ENCODE results near the gene PDGFRA.

DNA sequence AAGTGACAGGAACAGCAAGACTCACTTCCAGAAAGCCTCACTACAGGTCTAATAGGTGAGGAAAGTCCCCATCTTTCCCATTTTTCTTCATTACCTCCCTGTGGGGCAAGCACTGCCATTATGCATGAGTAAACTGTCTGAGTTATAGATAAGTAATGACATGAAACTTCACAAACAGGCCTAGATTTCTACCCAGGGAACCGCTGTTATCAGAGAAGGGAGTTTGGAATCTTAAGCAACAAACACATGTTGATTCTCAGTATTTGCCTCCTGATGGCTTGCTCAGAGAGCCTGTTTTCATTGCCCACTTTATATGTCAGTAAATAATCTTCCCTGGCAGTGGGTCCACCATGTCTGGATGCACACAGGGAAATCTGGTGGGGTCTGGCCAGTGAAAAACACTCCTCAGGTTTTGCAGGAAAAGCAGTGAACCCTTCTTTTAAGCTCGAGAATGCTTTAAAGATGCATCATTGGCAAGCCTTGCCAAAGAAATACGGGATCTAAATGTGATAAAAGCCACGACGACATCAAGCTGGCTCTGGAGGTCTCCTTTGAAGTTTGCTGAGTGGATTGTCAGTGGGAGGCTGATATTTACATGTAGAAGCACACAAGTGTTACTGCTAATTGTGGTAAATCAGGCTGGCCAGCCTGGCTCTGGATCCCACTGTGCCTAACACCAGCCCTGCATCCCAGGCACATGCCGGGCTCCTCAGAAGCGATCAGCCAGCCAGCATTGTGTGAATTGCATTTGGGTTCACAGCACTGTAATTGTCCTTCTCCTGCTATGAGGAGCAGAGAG lies 25.2 kb downstream of the PDGFRA start:
- TF ChIP-seq, protein P1, sequence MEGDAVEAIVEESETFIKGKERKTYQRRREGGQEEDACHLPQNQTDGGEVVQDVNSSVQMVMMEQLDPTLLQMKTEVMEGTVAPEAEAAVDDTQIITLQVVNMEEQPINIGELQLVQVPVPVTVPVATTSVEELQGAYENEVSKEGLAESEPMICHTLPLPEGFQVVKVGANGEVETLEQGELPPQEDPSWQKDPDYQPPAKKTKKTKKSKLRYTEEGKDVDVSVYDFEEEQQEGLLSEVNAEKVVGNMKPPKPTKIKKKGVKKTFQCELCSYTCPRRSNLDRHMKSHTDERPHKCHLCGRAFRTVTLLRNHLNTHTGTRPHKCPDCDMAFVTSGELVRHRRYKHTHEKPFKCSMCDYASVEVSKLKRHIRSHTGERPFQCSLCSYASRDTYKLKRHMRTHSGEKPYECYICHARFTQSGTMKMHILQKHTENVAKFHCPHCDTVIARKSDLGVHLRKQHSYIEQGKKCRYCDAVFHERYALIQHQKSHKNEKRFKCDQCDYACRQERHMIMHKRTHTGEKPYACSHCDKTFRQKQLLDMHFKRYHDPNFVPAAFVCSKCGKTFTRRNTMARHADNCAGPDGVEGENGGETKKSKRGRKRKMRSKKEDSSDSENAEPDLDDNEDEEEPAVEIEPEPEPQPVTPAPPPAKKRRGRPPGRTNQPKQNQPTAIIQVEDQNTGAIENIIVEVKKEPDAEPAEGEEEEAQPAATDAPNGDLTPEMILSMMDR (IDR thresholded peaks at IDR 0.05), result no peak
- TF ChIP-seq EP300 (IDR thresholded peaks at IDR 0.05; ENCODE audit: low read depth), result no peak

All from transverse colon (tissue), 3 donors.